Measurements from ENCODE around the gene MYH6.

GRCh38 chr14:23378612-23379220 lies 29.4 kb downstream of the MYH6 start:
- TF ChIP-seq, protein P1, sequence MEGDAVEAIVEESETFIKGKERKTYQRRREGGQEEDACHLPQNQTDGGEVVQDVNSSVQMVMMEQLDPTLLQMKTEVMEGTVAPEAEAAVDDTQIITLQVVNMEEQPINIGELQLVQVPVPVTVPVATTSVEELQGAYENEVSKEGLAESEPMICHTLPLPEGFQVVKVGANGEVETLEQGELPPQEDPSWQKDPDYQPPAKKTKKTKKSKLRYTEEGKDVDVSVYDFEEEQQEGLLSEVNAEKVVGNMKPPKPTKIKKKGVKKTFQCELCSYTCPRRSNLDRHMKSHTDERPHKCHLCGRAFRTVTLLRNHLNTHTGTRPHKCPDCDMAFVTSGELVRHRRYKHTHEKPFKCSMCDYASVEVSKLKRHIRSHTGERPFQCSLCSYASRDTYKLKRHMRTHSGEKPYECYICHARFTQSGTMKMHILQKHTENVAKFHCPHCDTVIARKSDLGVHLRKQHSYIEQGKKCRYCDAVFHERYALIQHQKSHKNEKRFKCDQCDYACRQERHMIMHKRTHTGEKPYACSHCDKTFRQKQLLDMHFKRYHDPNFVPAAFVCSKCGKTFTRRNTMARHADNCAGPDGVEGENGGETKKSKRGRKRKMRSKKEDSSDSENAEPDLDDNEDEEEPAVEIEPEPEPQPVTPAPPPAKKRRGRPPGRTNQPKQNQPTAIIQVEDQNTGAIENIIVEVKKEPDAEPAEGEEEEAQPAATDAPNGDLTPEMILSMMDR (IDR thresholded peaks at IDR 0.05), result no peak
- TF ChIP-seq EP300 (IDR thresholded peaks at IDR 0.05), result no peak
- TF ChIP-seq POLR2A (IDR thresholded peaks at IDR 0.05), result no peak

All from upper lobe of left lung (tissue), 4 donors.